Adrenal gland (tissue), 5 donors: ENCODE results near the gene KRTAP19-8.

Experiments
- CTCF ChIP-seq, 6 experiments: fragments of 450-650 bp in 4 of 6; fragments of 200-600 bp in 2 of 6; sonication (generic) in 1 of 6; IDR thresholded peaks; 1 replicate in 5 of 6; 2 replicates in 1 of 6; pipeline versions ENCODE4 v1.5.1 to v1.8.0; 2016 to 2021; ENCODE audit warnings: antibody characterized with exemption in 6 of 6, mild to moderate bottlenecking in 2 of 6, moderate library complexity in 1 of 6
- POLR2A ChIP-seq, 2 donors: fragments of 450-650 bp; IDR thresholded peaks; one replicate each; pipeline ENCODE4 v1.6.1; 2017; ENCODE audit warnings: antibody characterized with exemption in 2 of 2, mild to moderate bottlenecking in 2 of 2, moderate library complexity in 1 of 2
- donor health status: DM: no; HTN: no; CAD: no.

GRCh38 chr21:31022306-31022705 lies 16.0 kb downstream of the KRTAP19-8 start:
- TF ChIP-seq CTCF (IDR thresholded peaks at IDR 0.05) (no peak), POLR2A (IDR thresholded peaks at IDR 0.05) (no peak)
